ENCODE data around the gene EXD2.

GRCh38 chr14:69204753-69205152 is 13.5 kb downstream of the EXD2 start:
- TF ChIP-seq CTCF (IDR thresholded peaks at IDR 0.05 in 4 of 5, conservative IDR thresholded peaks at IDR 0.05 in 1 of 5) = no peak
- TF ChIP-seq POLR2A (IDR thresholded peaks at IDR 0.05) = no peak
